GM12873 (cell line): Measurements from ENCODE around the gene SIK3.

ENCODE experiments used
- CTCF ChIP-seq: IDR thresholded peaks from 2 replicates; pipeline ENCODE4 v1.5.1; 2012; ENCODE audit warnings: low read depth, mild to moderate bottlenecking, moderate library complexity, low read length, control low read depth; ENCODE audit not compliant: insufficient read depth; ENCODE audit errors: missing control alignments

SIK3 gene

GRCh38 chr11:116835791-116836631, 262.2 kb downstream of the SIK3 start:
- TF ChIP-seq CTCF, result peak; percentile 83

- no peak for TF ChIP-seq CTCF
These were observed 263.0 kb downstream of the SIK3 start for GRCh38 chr11:116835042-116835772.

GRCh38 chr11:116833816-116834534, 264.3 kb downstream of the SIK3 start:
- TF ChIP-seq CTCF, result no peak

- no peak for TF ChIP-seq CTCF
These were observed 264.8 kb downstream of the SIK3 start for GRCh38 chr11:116833491-116833815.

GRCh38 chr11:116832350-116833290, 265.6 kb downstream of the SIK3 start:
- TF ChIP-seq CTCF, result peak; percentile 25

GRCh38 chr11:116831790-116832349, 266.4 kb downstream of the SIK3 start:
- no peak for TF ChIP-seq CTCF
